Anterior cingulate cortex (tissue), 58 donors: ENCODE measurements around the gene SEL1L3.
"Not testable (repeated sequence)": the region's sequence is repeated elsewhere in the genome, so short reads cannot be mapped to it uniquely, and the experiment has no call there.

Source experiments
- DNase-seq, 58 donors: peaks; one replicate each; lab custom pipeline; 2025; lab: John Stamatoyannopoulos, UW

SEL1L3 gene

DNA sequence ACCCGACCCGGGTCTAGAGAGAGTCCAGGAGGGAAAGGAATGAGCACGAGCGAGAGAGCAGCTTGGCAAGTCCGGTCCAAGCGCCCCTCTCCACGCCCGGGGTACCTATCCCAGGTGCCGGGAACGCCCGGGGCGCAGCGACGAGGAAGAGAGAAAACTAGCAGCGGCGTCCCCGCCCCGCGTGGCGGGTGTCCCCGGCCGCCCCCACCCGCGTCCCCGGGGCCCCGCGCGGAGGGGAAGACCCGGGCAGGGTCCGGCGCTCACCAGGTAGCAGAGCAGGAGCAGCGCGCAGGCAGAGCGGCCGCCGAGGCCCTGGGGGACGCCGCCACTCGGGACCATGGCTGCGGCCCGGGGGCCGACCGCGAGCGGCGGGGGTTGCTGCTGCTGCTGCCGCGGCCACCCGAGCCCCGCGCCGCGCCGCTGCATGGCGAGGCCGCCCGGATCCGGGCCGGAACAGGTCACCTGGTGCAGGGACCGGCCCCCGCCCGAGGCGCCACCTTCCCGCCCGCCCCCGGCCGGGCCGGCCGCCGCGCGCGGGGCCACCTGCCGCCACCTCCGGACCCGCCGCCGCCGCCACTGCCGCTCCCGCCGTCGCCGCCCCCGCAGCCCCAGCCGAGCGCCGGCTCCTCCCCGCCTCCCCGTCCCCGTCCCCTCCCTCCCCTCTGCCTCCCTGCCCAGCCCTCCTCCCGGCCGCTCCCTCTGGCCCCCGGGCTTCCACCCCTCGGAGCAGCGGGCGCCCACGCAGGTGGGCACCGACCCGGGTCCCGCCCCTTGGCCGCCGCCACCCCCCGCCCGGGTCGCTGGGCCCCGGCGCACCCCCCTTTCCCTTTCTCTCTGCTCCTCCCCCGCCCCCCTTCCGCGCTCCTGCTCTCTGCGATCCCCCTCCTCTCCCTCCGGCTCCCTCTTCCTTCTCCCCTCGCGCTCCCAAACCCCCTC is at the start of gene SEL1L3:
Gene SEL1L3, minus strand, starts transcription at position 578 of the 936 bp plus-strand sequence. Its CDS starts 152 bp downstream, at position 426.
- DNase-seq: peak in 16 of 58 donors; percentile 4 to 75 (median 27)

DNA sequence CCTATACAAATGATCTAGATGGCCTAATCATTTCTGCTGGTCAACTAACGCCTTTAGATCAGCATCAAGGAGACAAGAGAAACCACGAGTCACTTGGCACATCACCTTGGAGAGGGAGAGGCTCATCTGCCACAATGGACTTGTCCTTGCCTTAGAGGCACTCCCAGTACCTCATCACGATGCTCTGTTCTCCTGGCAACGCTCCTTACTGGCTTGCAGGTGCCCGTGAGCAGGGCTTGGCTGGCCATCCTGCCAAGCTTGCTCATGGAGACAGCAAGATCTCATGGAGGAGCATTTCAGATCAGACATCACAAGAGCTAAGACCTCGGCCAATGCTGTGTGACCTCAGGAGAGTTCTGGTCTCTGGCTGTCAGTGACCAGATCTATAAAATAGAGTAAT is 48.6 kb upstream of the SEL1L3 start:
- no peak for DNase-seq

DNA sequence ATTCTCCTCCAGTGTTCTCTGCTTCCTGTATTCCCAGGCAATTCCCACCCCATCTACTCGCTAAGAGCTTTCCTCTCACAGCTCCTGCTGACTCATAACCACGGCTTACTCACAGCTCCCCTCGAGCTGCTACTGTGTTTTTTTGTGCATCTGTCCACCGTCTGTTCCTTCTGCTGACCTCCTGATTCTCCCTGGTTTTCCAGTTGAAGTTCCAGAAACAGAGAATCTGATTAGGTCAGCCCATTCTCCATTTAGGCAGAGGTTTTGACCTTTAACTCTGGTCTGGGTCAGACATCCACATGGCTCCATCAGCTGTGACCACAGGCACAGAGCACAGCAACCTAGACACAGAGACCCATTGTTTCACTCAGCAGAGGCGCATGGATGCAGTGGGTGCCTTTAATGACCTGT is 45.7 kb upstream of the SEL1L3 start:
- DNase-seq: peak in 21 of 58 donors; percentile 7 to 78 (median 40)

DNA sequence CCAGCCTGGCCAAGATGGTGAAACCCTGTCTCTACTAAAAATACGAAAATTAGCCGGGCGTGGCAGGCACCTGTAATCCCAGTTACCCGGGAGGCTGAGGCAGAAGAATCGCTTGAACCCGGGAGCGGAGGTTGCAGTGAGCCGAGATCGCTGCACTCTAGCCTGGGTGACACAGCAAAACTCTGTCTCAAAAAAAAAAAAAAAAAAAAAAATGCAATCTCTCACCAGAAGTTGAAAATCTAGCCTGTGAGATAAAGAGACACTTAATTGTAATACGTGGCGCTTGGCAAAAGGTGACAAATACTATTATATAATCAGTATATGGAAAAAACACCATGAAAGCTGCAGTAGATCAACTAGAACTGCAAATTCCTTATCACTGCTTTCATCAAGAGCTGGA is 43.3 kb upstream of the SEL1L3 start:
- not testable (repeated sequence) for DNase-seq

DNA sequence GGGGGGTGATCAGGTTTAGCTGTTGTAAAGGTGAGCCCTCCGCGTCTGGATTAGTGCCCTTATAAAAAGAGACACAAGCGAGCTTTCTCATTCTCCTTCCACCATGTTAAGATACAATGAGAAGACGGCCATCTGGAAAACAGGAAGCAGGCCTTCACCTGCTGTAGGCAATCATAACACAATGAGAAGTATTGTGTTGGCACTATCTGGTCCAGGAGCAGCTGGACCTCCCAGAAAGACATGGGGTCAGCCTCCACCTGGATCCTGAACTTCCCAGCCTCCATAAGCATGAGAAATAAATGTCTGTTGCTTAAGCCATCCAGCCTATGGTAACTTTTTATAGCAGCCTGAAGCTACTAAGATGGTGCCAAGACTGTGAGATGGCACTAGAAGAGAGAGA is 42.6 kb upstream of the SEL1L3 start:
- DNase-seq: no peak

DNA sequence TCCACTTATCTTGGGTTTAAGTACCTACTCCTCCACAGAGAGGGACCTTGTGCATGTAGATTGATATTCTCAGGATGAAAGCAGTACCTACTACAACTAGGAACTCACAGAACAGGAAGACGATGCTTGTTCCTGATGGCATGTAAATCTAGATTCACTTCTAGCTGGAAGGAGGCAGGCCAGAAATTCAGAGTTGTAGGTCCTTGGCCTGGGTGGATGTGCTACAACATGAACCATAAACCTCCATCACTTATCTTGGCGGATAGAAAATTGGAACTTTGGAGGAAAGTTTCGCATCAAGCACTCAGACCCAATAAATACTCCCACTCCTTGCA is 41.9 kb upstream of the SEL1L3 start:
- DNase-seq: no peak

DNA sequence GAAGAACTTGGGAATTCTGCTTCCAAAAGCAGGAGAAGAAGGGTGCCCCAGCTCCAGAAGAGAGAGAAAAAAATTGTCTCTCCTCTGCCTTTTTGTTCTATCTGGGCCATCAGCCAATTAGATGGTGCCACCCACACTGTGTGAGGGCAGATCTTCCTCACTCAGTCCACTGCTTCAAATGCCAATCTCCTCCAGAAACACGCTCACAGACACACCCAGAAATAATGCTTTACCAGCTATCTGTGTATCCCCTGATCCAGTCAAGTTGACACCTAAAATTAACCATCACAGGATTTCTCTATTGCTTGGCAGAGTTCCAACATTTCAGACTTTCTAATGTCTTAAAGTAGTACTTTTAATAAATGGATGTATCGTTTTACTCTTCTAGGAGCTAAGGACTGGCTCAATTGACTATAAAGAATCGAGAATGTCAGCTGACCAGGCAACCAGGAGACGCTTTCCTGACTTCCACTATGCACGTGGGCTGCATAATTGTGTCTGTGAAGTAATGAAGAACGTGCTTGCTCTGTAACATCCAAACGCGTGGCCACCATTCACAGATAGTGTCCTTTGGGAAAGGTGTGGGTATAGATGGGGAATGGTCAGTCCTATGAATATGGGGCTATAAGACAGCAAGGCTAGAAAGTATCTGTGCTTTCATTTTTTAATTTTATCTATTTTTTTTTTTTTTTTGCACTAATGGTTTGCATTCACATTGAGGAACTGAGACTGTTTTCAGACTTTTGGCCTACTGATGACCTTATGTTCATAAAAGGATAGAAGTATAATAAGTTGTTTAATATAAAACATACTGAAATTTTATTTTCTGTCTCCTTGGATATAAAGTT is 41.3 kb upstream of the SEL1L3 start:
- DNase-seq: peak in 1 of 58 donors; percentile 8

DNA sequence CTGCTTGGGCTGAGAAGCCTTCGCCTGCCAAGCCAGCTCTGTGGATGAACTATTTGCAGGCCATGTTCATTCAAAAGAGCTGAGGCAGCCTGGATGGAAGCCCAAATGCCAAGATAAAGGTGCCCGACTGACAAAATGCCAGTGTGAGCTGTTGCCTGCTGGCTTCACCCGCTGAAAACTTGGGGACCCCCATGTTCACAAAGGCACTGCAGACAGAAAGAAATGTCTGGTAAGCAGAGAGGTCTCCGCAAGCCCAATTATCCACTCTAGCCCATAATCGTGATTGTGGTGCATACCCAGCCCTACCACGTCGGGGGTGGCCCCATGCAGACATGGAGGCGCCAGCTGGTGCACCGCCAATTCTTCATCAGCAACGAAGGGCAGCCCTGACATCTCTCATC is 38.2 kb upstream of the SEL1L3 start:
- DNase-seq: peak in 22 of 58 donors; percentile 7 to 69 (median 32)

DNA sequence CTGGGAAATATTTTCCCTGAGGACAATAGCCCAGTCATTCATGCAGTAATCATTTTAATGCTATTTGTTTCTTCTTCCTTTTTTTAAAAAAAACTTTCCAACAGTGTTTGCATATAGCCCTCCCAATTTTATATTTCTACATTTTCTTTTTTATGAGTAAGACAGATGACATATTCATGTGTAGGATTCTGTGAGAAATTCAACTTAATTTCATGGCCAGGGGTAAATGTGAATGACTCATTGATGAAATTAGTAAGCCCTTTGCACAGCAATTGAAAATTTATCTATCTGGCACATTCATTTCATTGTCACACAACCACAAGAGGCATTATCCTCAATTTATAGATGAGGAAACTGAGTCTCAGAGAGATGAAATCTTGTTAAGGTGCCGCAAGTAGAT is 37.5 kb upstream of the SEL1L3 start:
- DNase-seq: no peak

DNA sequence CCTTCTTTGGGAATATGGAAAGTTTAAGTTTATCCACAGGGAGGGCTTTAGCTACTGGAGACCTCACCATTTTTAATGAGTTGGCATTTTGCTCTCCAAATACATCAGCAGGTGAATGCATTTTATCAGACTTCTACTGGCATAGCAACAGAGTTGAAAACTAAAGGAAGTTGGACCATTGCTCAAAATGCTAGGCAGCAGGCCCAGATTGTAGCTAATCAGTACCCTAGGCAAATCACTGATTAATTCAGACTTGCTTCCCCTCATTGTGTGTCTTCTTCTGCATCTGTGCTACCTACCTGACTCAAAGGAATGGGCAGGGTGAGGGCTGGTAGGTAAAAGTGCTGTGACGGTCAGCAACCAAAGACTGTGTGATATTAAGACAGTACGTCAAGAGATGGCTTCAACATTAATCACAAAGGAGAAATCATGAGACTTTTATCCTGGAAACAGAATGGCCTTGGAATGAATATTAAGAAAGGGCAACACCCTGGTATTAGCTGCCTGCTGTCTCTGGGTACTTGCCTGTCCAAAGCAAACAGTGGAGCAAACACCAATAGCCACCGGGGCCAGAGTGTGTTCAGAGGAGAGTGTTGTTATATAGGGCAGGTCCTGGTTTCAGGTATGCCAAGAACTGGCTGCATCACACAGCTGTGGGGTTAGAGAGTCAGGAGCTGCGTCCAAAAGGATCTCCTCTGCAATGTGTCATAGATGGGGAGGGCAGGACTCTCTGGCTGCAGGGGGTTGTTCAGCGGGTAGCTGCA is 34.2 kb upstream of the SEL1L3 start:
- DNase-seq: peak in 2 of 58 donors; percentile 6 to 7

DNA sequence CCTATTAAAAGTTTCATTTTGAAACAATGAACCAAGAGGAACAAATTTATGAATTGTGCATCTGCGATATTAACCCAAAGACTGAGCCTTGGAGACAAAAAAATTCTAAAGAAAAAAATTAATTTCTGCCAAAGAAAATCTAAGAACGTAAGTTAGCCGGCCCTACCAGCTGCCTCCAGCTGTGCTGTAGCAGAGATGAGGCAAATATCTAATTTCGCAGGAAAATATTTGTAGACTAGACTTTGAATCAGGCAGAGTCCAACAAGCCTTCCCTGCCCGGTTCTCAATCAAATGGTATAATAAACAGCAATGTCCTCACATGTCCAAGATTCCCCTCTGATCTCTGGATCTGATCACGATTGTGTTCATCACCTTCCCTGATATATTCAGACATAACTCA is 30.0 kb upstream of the SEL1L3 start:
- no peak for DNase-seq

DNA sequence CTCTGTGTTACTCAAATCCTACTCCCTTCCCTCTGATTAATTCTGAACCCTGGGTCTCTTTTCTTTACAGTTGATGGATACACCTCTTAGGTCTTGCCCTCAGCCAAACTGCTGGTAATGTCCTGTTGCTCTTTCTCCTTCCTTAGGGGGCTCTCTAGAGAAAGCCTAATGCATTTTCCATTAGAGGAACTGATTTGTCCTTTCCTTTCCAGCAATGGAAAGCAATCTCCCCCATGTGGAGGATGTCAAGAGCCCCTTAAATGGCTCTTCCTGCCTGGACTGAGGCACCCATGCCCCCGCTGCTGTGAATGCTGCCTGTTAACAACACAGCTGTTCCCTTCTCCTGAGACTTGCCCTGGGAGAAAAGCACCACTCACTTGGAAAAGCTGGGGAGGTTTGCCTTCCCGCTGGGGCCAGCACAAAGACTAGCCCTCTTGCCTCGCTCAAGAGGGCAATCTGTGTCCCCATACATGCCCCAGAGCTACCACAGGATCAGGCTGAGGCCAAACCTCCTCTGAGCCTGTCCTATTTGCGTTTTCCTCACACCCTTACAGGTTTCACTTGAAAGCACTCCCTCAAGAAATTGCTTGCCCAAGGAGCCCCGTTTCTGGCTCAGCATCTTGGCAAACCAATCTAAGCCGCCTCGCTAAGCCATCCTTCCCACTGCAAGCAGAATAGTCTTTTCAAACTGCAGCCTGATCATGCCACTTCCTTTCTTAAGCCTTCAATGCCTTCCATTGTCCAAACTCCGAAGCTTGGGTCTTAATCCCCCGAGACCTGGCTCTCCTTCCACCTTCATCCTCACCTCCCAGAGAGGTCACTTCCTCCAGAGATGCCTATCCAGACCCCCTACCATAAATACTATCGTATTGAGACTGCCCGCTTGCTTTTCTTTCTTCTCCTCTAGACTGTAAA is 28.0 kb upstream of the SEL1L3 start:
- DNase-seq: peak in 30 of 58 donors; percentile 3 to 63 (median 31)

DNA sequence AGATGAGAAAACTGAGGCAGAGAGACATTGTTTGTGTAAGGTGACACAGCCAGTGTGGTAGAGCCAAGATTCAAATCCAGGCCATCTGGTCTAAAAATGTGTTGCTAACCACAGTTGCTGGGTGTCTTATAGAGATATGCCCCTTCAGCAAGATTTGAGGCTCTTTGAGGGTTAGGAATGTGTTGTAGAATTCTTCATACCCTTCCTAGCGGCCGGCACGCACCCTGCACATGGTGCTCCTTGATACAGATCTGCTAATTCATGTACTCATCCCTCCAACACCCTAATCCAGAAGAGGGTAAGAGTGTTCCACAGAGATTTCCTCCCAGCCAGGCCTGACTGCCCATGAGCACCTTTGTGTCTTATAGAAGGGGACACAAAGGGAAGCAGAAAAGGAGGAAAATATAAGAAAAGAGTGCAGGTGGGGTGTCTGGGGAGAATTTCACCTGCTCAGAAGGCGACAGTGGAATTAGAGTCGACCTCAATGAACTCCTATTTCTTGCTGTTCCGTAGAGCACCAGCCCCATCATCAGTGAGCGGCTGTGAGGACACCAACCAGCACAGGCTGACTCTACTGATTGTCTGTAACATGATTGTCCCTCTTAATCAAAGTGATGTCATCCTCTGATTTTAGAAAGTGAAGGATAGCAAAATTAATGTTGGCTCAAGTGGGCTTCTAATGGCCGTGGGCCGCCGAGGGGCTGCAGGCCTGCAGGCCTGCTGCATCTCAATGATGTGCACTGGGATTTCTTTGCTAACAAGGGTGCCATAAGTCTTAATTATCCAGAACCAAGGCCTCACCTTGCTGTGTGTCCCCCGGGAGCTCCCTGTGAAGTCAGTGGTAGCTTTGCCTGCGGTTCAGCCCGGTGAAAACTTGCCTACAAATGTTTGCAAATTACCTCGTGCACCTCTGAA is 27.1 kb upstream of the SEL1L3 start:
- DNase-seq: no peak

DNA sequence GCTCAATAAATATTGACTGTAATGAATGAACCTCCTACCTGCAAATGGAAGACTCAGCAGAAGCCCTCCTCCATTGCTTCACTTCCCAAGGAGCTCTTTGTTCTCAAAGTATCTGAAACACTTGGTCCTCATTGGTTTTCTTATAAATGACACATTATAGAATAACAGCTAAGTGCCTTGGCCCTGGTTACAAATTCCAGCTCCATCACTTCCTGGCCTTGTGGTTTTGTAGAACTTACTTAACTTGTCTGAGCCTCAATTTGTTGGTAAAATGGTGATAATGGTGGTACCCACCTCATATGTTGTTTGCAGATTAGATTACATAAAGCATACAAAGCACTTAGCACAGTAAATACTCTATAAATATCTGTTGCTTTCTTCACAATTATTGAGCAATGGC is 26.0 kb upstream of the SEL1L3 start:
- no peak for DNase-seq

DNA sequence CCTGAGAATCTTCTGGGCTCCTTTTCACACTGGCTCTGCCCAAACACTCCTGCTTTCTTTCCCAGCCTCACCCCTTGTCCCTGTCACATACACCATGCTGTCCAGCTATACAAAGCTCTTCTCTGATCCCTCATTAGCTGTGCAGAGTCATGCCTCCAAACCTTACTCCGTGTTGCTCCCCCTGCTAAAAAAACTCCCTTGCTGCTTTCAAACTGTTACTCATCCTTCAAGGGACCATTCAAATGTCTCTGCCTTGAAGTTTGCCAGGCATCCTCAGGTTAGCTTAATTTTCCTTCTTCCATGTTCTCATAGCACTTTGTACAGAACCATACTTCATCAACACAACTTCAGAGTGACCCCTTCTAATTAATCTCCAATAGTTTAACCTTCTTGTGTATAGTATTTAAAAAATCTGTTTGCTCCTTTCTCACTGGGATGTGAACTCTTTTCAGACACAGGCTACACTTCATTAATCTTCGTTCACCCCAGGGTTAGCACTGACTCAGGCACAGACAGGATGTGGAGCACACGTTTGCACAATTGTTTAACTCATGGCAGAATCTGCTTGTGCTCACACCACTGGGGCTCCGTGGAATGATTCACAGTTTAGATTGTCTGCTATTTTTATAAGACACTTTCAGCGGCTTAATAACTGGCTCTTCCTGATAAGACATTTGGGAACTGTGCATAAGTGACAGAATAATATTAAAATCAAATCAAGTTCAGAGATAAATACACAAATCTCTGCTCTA is 21.4 kb upstream of the SEL1L3 start:
- DNase-seq: no peak

DNA sequence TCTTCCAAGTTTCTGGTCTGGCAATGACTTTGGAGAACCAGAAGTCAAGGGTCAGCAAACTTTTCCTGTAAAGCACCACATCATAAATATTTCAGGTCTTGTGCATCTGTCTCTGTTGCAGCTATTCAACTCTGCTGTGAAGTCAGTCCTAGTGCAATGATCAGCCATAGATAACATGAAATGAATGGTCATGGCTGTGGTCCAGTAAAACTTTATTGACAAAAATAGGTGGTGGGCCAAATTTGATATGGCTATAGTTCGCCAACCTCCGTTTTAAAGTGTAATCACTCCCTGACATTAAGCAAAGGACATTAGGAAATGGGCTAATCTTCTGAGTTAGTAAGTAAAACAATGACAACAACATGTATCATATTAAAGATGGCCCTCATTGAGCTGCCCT is 20.8 kb upstream of the SEL1L3 start:
- no peak for DNase-seq

DNA sequence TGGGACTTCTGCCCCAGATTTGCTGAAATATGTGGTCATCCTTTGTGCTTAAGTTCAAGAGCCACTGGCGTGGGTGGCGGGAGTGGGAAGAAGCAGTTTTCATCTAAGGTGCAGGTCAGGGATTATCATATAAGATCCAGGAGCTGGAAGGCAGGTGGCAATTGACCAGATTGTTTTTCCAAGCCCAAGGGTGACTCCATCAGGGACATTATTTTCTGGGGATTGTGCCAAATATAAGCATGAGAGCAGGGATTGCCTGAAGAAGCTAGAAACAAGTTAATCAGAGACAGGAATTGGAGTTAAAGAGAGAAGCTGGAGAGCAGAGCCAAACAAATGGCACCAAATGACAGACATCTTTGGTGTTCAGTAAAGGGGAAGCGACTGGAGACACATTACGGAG is 19.4 kb upstream of the SEL1L3 start:
- DNase-seq: no peak

DNA sequence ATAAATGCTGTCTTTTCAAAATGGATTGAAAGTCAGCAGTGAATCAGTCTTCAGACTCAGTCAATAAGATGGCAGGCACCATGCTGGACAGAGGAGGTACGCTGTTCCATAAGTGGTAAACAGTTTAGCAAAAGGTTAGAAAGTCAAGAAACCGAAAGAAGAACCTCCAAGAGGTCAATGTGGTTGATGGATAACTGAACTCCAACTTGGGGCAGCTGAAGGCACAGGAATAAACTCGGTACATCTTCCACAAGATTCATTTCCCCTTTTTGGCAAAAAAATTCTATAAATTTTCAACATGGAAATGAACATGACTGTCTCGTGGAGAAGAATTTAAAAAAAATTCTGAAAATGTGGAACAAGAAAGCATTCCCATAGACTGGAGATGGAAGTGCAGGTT is 18.4 kb upstream of the SEL1L3 start:
- no peak for DNase-seq
